GM23248 (cell line): ENCODE data around the gene DIP2C. TPM values are rescaled to one million over a fixed set of nuclear protein-coding genes. Genes with fewer than 3 reads are reported as not detected.

Experiments used
- DNase-seq: peaks from one replicate; pipeline ENCODE4 v3.0.0-alpha.2; 2015
- H2AFZ ChIP-seq: fragments of 200-600 bp; sonication (generic); 2 replicates; pipeline ENCODE4 v1.6.1; 2016; ENCODE audit warnings: antibody characterized with exemption
- H3F3A ChIP-seq: fragments of 200-600 bp; sonication (generic); 2 replicates; pipeline ENCODE4 v1.6.1; 2016; ENCODE audit warnings: mild to moderate bottlenecking, antibody characterized with exemption, mixed run types; ENCODE audit not compliant: insufficient read depth
- H3K27ac ChIP-seq: fragments of 200-600 bp; sonication (generic); 2 replicates; pipeline ENCODE4 v1.5.1; 2016; ENCODE audit warnings: mild to moderate bottlenecking
- H3K27me3 ChIP-seq: fragments of 200-600 bp; sonication (generic); replicated peaks from 2 replicates; pipeline ENCODE4 v1.6.1; 2016; ENCODE audit warnings: mild to moderate bottlenecking; ENCODE audit not compliant: insufficient read depth
- H3K36me3 ChIP-seq: fragments of 200-600 bp; sonication (generic); 2 replicates; pipeline ENCODE4 v1.6.1; 2016; ENCODE audit warnings: low read depth, mild to moderate bottlenecking
- H3K4me1 ChIP-seq: fragments of 200-600 bp; sonication (generic); 2 replicates; pipeline ENCODE4 v1.6.1; 2016; ENCODE audit warnings: mild to moderate bottlenecking; ENCODE audit not compliant: insufficient read depth
- H3K4me2 ChIP-seq: fragments of 200-600 bp; sonication (generic); one replicate; pipeline ENCODE4 v1.6.1; 2016; ENCODE audit warnings: mild to moderate bottlenecking; ENCODE audit not compliant: unreplicated experiment
- H3K4me3 ChIP-seq: fragments of 200-600 bp; sonication (generic); 2 replicates; pipeline ENCODE4 v1.5.1; 2016; ENCODE audit warnings: mild to moderate bottlenecking
- H3K79me2 ChIP-seq: fragments of 200-600 bp; sonication (generic); 2 replicates; pipeline ENCODE4 v1.6.1; 2016; ENCODE audit warnings: mild to moderate bottlenecking; ENCODE audit not compliant: insufficient read depth
- H3K9ac ChIP-seq: fragments of 200-600 bp; sonication (generic); 2 replicates; pipeline ENCODE4 v1.6.1; 2016; ENCODE audit warnings: mild to moderate bottlenecking
- H3K9me2 ChIP-seq: fragments of 200-600 bp; sonication (generic); 2 replicates; pipeline ENCODE4 v1.6.1; 2016; ENCODE audit warnings: mixed run types, mild to moderate bottlenecking, moderate library complexity; ENCODE audit not compliant: insufficient read depth
- H3K9me3 ChIP-seq: fragments of 200-600 bp; sonication (generic); one replicate; pipeline ENCODE4 v1.6.1; 2017; ENCODE audit warnings: low read depth
- H4K20me1 ChIP-seq: fragments of 200-600 bp; sonication (generic); 2 replicates; pipeline ENCODE4 v1.6.0; 2016; ENCODE audit not compliant: insufficient read depth
- EZH2 ChIP-seq: fragments of 200-600 bp; sonication (generic); IDR thresholded peaks from 2 replicates; pipeline ENCODE4 v1.6.1; 2018; ENCODE audit warnings: antibody characterized with exemption, mild to moderate bottlenecking; ENCODE audit not compliant: insufficient read depth, poor library complexity, severe bottlenecking
- EZH2phosphoT487 ChIP-seq: fragments of 200-600 bp; sonication (generic); IDR thresholded peaks from 2 replicates; pipeline ENCODE4 v1.6.1; 2018; ENCODE audit warnings: antibody characterized with exemption, moderate library complexity, mild to moderate bottlenecking, low read depth; ENCODE audit not compliant: insufficient read depth
- WGBS, 2 experiments: methylation state at CpG; one replicate each; pipeline ENCODE4 v1.1.6; 2015 to 2017; ENCODE audit warnings: low lambda C conversion rate in 2 of 2, low coverage in 1 of 2; ENCODE audit errors: missing lambda C conversion rate in 2 of 2; 5-methylcytosine and 5-hydroxymethylcytosine counted together
- in situ Hi-C: fragments of 300-500 bp; cut with MboI; formaldehyde crosslinking; loops from 2 replicates; pipeline ENCODE4 v1.15.0; 2020
- polyA plus RNA-seq: library from polyadenylated mRNA; unstranded; fragments of >200 nt; fragmentation: Nextera tagmentation; extraction: Ambion mirVana; gene quantifications from 2 replicates; pipeline ENCODE4 v1.2.1, GENCODE V29; 2016
- total RNA-seq: library from RNA; depleted of rRNA; stranded (reverse); fragments of >200 nt; shearing (Covaris generic); gene quantifications from 2 replicates; pipeline ENCODE4 v1.2.3, GENCODE V29; 2014

The DIP2C gene
- total and polyA plus RNA-seq, 2 experiments from 2014 or later, result 12.0 to 13.1 TPM

GRCh38 chr10:377228-377627, 312.2 kb downstream of the DIP2C start:
- no peak overlapping the region for H3K9ac ChIP-seq
- no peaks in the 10 kb centered on the region for H3K27me3 ChIP-seq
- no peaks in the 10 kb centered on the region for H3K79me2 ChIP-seq
- H4K20me1 ChIP-seq, result no peaks in the 10 kb centered on the region
- no peaks in the 10 kb centered on the region for H3K36me3 ChIP-seq
- no peak overlapping the region for H3K4me3 ChIP-seq
- H3K4me1 ChIP-seq, result peaks cover 17% of the 10 kb centered on the region
- no peaks in the 10 kb centered on the region for H3K9me2 ChIP-seq
- DNase-seq, result no peak
- 82 to 83% methylated on average over 10 of the region's 10 CpGs for WGBS, 2 experiments
- no peaks in the 10 kb centered on the region for H3K9me3 ChIP-seq
- peaks cover 15% of the 10 kb centered on the region for H3F3A ChIP-seq
- TF ChIP-seq EZH2phosphoT487 (no peak), EZH2 (no peak)
- H3K4me2 ChIP-seq, result no peak overlapping the region
- H3K27ac ChIP-seq, result no peak overlapping the region
- in situ Hi-C loops, result no loop called here
- H2AFZ ChIP-seq, result no peak overlapping the region

GRCh38 chr10:375815-376505, 313.5 kb downstream of the DIP2C start:
- Histone ChIP-seq H3K9me2 (no peaks in the 10 kb centered on the region), H3K79me2 (no peaks in the 10 kb centered on the region), H3K36me3 (no peaks in the 10 kb centered on the region), H3K4me1 (peaks cover 17% of the 10 kb centered on the region), H3K4me2 (no peak overlapping the region), H3K27me3 (no peaks in the 10 kb centered on the region), H3K27ac (no peak overlapping the region), H3K4me3 (no peak overlapping the region), H3K9me3 (no peaks in the 10 kb centered on the region), H3F3A (peaks cover 15% of the 10 kb centered on the region), H4K20me1 (no peaks in the 10 kb centered on the region), H2AFZ (no peak overlapping the region), H3K9ac (no peak overlapping the region)
- DNase-seq, result no peak
- in situ Hi-C loops, result no loop called here
- 85 to 94% methylated on average over 26 to 35 of the region's 35 CpGs for WGBS, 2 experiments
- TF ChIP-seq EZH2phosphoT487 (no peak), EZH2 (no peak)

- H3K4me1 ChIP-seq, result peaks cover 21% of the 10 kb centered on the region
- no peak overlapping the region for H3K4me2 ChIP-seq
- DNase-seq, result no peak
- peaks cover 15% of the 10 kb centered on the region for H3F3A ChIP-seq
- H3K27ac ChIP-seq, result no peak overlapping the region
- no peak overlapping the region for H2AFZ ChIP-seq
- H3K9ac ChIP-seq, result no peak overlapping the region
- no peak overlapping the region for H3K4me3 ChIP-seq
- no peaks in the 10 kb centered on the region for H3K27me3 ChIP-seq
- WGBS, 2 experiments, result 98% methylated on average over 3 of the region's 3 CpGs
- no peaks in the 10 kb centered on the region for H3K9me3 ChIP-seq
- no peaks in the 10 kb centered on the region for H3K79me2 ChIP-seq
- no peaks in the 10 kb centered on the region for H4K20me1 ChIP-seq
- TF ChIP-seq EZH2phosphoT487 (no peak), EZH2 (no peak)
- H3K9me2 ChIP-seq, result no peaks in the 10 kb centered on the region
- no peaks in the 10 kb centered on the region for H3K36me3 ChIP-seq
- in situ Hi-C loops, result no loop called here
Measured at GRCh38 chr10:374354-374753, 315.1 kb downstream of the DIP2C start.

DNA sequence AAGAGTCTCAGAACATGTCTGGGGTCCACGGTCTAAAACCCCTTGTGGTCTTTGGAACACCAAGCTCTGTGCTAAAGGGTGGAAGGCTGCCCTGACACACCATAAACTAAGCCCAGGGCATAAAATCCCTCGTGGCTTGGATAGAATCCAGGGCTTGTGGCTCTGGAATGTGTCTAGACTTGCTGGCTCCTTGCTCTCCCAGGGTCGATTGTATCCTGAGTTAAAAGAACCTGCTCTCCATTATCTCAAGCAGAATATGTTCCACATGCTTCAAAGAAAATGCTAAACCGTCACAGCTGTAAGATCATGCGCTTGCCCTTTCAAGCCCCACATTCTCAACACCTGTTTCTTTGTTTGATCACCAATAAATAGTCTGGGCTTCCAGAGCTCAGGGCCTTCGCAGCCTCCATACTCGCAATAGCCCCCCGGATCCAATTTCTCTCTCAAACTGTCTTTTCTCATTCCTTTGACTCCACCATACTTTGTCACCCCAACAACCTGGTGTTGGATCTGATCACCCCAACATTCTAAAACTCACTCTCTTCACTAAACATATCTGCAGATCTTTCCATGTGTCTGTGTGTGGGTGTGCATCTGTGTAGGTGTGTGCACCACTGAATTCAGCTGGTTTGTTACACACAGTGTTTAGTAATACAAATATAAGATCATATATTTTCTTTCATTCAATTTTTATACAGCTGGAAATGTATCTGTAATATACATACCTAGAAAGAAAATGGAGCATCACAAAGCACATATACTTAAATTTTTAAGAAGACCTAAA, 315.8 kb downstream of the DIP2C start:
- no peak overlapping the region for H3K4me3 ChIP-seq
- in situ Hi-C loops, result no loop called here
- TF ChIP-seq EZH2 (no peak), EZH2phosphoT487 (no peak)
- no peak overlapping the region for H2AFZ ChIP-seq
- H3K4me2 ChIP-seq, result peak overlapping the region; percentile 17
- no peaks in the 10 kb centered on the region for H4K20me1 ChIP-seq
- no peaks in the 10 kb centered on the region for H3K36me3 ChIP-seq
- DNase-seq, result peak; percentile 64
- H3K9ac ChIP-seq, result 0 out of 2 replicates have a peak overlapping the region, but pooled peaks have one; percentile 24
- no peaks in the 10 kb centered on the region for H3K79me2 ChIP-seq
- H3K27me3 ChIP-seq, result no peaks in the 10 kb centered on the region
- H3K9me3 ChIP-seq, result no peaks in the 10 kb centered on the region
- peaks cover 15% of the 10 kb centered on the region for H3F3A ChIP-seq
- H3K27ac ChIP-seq, result peak overlapping the region; percentile 42
- no peaks in the 10 kb centered on the region for H3K9me2 ChIP-seq
- peaks cover 21% of the 10 kb centered on the region for H3K4me1 ChIP-seq
- 32 to 42% methylated on average over 8 of the region's 8 CpGs for WGBS, 2 experiments
